Measurements from ENCODE around the gene FAM229B.
"Not testable (repeated sequence)": the region's sequence is repeated elsewhere in the genome, so short reads cannot be mapped to it uniquely, and the experiment has no call there.

Gene FAM229B

DNA sequence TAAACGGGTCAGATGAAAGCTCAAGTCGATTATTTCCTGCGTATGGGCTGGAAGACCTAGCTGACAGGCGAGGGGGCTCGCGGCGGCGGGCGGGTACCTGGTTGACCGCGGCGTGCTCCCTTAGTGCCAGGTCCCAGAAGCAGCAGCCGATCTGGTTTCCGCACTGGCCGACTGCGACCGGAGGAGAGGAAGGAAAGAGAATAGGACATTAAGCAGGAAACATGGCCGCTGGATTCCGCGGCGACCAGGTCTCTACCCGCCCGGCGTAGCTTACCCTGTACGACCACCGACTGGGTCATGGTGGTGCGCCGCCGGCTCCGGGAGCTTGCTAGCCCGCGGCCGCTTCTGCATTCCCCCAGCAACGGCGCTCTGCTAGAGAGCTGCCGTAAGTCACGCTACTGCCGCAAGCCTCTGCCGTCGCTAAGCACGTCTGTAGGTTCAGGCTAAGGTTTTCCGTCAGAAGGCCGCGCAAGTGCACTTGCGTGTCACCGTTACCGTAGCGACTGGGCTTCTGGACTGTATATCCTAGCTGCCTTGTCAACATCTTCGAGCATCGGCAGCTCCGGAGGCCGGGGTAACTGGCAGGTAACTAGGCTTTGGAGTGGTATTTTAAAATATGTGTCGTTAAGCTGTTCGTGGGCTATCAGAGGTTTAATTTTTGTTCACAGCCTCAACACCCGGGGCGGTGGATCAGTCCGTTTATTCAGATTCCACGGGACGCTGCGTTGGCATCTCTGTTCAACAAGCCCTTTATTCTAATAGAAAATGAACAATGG, at the start of gene FAM229B, which contains the start of gene TUBE1:
Gene FAM229B, plus strand, starts transcription at position 456 of the 776 bp plus-strand sequence. CDS start 11,693 bp downstream, outside the sequence.
Gene TUBE1, minus strand, starts transcription at position 347 of the 776 bp plus-strand sequence. Its CDS starts 48 bp downstream, at position 299.
- peak; percentile 77 to 82 for DNase-seq (ENCODE audit: low read depth in 2 of 2)

DNA sequence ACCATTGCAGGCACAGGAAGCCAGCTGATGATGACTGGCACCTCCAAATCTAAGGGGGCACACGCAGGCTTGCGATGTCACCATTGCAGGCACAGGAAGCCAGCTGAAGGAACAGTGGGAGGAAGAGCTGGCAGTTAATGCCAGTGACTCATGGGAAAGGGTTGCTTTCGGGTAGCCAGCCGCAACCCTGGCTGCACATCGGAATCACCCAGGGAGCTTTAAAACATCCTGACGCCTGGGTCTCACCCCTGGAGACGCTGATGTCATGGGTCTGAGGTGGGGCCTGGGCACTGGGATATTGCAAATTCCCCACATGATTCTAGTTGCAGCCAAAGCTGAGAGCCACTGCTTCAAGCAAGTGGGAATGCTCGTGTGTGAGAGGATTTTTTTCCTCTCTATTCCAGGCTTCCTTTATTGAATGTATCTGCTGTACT, 49.6 kb upstream of the FAM229B start:
- DNase-seq (ENCODE audit: low read depth in 2 of 2) = no peak

DNA sequence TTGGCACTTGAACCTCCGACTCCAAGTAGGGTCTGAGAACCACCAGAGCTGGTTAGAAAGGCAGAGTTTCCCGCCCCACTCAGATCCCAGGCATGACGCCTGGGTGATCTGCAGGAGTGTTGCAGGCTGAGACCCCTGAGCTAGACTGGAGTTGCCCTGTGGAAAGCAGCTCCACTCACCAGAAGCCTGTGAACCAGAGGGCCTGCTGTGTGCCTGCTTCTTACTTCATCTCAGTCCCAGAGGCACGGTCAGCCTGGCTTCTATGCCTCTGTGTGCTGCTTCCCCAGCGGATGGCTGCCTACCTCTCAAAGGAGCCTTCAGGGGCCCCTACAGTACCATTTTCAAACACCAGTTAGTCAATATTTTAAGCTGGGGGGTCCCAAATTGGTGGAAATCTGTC, 49.1 kb upstream of the FAM229B start:
- DNase-seq (ENCODE audit: low read depth in 2 of 2) = no peak

DNA sequence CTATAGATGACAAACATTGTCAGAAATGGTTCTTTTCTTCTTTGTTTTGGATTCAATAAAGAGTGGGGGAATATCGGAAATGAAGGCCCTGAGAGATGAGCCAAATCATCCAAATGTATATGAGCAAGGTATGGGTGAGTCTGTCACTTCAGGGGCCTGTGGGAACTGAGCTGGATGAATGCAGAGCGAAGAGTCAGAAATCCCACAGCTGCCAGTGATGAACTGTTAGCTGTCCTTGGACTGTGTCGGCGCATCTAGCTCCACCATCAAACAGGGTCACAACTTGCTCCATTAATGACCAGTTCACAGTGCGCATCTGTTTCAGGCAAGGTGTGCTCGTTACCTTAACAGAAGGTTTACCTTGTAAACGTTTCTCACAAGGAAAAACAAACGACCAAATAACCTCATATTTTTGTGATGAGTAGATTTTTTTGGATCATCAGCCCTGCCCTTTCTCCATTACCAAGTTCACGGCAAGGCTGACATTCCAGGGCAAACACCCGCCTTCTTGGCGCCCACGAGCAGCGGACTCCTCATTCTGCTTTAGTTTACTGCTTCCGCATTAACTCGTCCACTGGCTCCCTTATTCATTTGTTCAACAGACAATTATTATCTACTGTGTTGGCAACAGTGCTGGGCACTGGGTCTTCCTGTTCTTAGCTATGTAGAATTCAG, 48.5 kb upstream of the FAM229B start:
- no peak for DNase-seq (ENCODE audit: low read depth in 2 of 2)

DNA sequence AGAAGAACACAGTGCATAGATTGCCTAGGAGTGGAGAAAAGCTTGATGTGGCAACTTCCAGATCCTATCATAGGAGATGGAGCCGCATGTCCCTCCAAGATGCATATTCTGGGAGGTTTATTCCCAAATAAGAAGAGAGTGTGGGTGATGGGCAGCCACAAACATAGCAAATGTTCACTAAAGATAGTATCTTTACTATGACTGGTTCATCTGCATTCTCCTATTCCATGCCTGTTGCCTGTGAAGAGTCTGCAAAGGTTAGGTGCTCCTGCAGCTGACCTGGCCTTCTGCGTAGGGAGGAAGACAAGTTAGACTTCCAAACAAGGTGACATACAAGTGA, 48.0 kb upstream of the FAM229B start:
- DNase-seq (ENCODE audit: low read depth in 2 of 2) = no peak

DNA sequence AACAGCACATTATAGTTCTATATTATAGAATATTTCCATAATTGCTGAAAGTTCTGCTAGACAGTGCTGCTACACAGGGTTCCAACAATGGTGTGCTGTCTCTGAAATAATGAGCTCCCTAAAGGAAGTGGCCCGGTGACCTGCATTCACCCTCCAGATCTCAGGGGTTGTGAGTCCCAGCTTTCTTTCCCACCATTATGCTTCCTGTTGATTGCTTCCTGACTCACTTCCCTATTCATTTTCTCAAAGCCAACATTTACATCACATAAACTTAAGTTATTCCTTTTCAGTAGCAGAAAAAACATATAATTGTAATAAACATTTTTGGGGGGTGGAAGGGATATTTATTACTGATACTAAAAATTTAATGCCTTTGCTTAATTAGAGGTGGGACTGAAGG, 46.4 kb upstream of the FAM229B start:
- DNase-seq (ENCODE audit: low read depth in 2 of 2) = no peak

DNA sequence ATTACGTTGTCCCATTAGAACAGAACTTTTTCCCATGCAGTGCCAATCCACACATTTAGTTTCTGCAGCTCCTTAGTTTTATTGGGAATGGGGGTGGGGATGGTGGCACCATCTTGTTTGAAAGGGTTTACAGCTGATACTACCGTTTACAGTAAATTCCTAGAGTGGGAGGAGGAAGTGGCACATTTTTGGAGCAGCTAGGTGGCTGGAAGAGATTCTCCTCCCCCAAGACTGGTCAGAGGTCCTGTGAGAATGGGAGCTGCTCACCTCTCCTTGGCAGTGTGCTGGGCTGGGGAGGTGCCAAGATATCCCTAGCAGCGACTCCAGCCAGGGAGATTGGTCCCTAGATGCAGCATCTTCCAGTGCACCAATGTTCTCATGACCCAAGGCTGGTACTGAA, 45.9 kb upstream of the FAM229B start:
- no peak for DNase-seq (ENCODE audit: low read depth in 2 of 2)

DNA sequence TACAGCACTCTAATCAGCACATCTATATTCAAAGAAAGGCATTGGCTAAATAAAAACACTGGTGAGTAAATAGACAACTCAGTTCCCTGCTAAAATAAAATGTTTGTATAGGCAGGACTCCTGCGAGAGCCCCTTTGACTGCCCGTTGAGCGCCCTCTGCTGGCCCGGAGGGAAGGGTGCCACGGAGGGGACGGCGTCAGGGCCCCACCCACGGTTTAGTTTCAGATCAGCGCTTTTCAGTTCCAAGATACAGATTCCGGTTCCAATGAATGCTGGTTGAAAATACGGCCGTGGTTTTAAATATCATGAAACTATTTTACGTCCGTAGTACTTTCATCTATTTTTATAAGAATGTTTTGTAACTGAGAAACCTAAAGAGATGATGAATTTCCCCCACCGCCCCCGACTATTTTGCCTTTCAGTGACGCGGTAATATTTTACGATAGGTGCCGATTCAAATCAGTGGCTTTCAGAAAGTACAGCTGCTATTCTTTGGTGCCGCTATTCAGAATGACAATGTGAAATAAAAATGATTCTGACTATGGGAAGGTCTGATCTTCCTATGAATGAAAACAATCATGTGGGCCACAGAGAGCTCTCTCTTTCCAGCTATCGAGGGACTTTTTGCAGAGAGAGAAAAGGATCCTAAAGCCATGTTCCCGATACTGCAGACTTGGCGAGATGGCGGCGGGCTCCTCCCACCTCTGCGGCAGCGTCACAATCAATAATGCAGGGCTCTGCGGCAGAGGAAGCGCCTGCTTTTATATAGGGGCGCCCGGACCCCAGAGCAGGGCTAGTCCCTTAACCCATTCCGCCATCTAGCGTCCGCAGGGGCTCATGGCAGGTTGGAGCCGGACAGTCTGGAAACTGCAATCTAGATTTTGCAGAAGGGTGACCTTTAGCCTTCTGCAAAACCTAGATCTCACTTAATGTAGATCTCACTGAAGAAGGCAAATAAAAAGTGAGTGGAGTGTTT, 44.1 kb upstream of the FAM229B start:
- DNase-seq (ENCODE audit: low read depth in 2 of 2) = peak; percentile 74 to 86

DNA sequence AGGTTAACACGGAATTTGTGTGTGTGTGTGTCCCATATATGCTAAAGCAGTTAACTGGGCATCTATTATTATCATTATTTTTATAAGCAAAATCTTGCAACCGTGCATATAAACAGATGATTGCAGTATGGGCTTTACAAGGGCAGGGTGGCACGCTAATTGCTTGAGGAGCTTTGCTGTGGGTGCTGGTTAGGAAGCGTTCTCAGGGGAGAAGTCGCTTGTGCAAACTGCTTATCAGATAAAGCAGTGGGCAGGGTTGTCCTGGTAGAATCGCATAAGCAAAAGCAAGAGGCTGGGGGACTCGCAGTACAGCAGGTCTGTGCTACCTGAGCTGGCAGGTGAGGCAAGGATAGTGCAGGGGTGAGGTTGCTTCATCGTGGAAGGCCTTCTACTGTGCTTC, 43.2 kb upstream of the FAM229B start:
- DNase-seq (ENCODE audit: low read depth in 2 of 2) = no peak

DNA sequence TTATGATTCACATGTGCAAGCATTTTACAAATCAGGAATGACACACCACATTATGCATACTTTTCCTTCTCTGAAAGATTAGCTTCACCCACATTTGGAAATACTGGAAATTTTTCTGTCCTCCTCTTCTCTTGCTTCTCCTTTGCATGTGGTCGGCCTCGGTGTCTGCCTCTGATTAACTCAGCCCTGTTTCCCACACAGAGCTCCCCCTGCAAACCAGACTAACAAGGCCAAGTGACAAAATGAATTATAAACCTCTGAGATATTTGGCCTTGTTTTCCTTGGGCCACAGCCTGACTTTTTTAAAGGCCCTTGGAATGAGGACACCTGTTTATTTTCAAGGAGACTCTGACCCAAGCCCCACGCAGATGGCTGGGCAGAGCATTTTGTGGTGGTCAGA, 42.5 kb upstream of the FAM229B start:
- no peak for DNase-seq (ENCODE audit: low read depth in 2 of 2)

GRCh38 chr6:112047523-112047922, 39.9 kb upstream of the FAM229B start:
- not testable (repeated sequence) for DNase-seq (ENCODE audit: low read depth in 2 of 2)

DNA sequence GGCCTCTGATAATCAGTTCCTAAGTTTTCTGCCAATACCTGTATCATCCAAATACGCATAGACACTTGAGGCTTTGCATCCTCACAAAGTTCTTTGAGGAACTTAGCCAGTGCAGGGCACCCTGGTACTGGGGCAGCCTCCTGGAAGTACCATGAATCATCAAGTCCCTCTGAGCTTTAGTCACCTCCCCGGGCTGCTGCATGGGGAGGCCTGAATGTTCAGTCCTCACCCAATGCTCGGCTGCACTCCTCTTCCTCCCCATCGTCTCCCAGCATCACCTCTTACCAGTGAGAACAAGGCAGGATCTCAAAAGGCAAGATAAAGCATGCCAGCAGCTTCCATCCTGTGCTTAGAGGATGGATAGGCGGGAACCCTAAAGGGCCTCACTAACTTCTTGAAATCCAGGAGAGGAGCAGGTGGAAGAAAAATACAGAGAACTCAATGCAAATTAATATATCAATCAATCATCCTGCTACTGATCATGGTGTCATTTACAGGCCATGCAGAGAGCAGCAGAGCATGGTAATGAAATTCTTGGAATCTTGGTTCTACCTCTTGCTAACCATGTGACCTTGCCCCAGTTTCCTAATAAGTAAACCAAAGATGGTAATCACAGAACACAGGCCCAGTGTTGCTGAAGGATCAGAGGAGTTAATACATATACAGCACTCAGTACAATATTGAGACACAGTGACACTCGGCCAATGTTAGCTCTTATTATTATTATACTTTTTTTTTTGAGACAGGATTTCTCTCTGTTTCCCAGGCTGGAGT, 38.2 kb upstream of the FAM229B start:
- no peak for DNase-seq (ENCODE audit: low read depth in 2 of 2)

DNA sequence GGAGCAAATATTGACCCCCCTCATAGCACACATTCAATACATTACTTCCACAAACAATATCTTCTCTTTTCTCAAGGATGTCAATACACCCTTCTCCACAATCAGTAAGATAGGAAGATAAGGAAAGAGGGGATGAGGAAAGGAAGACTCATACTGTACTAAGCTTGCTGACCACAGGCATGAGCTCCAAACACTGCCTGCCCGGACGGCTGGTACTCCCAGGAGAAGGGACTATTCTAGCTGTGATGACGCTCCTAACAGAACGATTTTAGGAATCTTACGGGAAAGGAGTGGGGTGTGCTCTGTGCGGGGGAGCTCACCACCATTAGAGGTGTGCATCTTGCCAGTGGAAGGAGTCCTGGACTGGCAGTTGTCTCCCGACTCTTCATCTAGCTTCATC, 37.4 kb upstream of the FAM229B start:
- no peak for DNase-seq (ENCODE audit: low read depth in 2 of 2)

DNA sequence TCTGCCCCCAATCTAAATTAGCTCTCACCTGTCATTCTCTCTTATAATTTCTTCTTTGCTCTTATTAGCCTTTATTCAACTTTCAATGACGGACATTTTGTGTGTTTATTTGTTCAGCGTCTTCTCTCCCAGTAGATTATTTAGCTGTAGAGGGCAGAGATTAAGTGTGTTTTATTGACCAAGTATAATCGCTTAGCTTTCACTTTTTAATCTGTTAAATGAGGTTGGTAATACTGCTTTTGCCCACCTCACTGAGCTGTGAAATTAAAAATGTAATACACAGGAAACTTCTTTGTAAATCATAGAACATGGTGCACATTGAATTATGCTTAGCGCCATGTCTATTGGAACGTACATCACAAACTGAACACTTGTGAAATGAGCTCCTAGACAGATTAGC, 37.0 kb upstream of the FAM229B start:
- DNase-seq (ENCODE audit: low read depth in 2 of 2) = no peak

DNA sequence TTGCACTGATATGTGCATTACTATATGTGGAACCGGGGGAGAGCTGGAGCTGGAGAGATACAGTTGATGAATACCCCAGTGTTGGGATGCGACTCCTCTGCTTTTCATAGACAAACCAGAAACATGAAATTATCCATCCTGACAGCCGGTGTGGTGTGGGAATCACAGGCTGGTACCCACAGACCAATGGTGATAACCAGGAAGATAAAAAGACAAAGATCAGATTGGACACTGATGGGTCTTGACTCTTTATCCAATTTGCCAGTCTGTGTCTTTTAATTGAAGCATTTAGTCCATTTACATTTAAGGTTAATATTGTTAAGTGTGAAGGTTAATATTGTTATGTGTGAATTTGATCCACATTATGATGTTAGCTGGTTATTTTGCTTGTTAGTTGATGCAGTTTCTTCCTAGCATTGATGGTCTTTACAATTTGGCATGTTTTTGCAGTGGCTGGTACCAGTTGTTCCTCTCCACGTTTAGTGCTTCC, 36.1 kb upstream of the FAM229B start:
- not testable (repeated sequence) for DNase-seq (ENCODE audit: low read depth in 2 of 2)

- DNase-seq (ENCODE audit: low read depth in 2 of 2) = no peak
Observed at GRCh38 chr6:112054001-112054400, 33.4 kb upstream of the FAM229B start, which contains the start of gene CCN6. TSS of gene CCN6 (plus strand) at chr6:112054104. CDS start at chr6:112054358, 254 bp downstream.

- no peak for DNase-seq (ENCODE audit: low read depth in 2 of 2)
Observed at GRCh38 chr6:112054555-112055190, 32.7 kb upstream of the FAM229B start.

- no peak for DNase-seq (ENCODE audit: low read depth in 2 of 2)
Observed at GRCh38 chr6:112058243-112059032, 29.0 kb upstream of the FAM229B start.

DNA sequence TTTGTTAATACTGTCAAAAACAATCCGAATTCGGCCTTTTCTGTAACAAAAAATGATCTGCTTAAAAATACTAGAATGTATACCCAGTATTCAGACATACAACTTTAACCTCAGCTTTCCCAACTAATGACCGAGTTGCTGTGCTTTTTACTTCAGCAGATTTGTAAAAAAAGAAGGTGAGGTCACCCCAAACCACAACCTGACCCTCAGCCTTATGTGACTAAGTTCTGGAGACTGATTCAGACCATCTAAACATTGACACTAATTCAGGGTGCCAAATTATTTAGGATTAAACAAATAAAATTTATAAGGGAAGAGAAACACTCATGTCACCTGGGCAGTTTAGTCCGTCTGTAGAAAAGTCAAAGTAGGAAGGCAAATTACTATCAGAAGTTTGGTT, 25.8 kb upstream of the FAM229B start:
- no peak for DNase-seq (ENCODE audit: low read depth in 2 of 2)

GRCh38 chr6:112062966-112063365, 24.4 kb upstream of the FAM229B start:
- DNase-seq (ENCODE audit: low read depth in 2 of 2) = no peak

All from stimulated activated CD8-positive, alpha-beta memory T cell treated with anti-CD3 and anti-CD28 coated beads, Interleukin-15, amount 100 ng/mL, for 4 hours (primary cell).